ENCODE data around the gene PLPP3. TPM values are rescaled to one million over a fixed set of nuclear protein-coding genes. Genes with fewer than 3 reads are reported as not detected.

Gene PLPP3
- total RNA-seq, 1 donor from 2014 or later: 109 TPM

DNA sequence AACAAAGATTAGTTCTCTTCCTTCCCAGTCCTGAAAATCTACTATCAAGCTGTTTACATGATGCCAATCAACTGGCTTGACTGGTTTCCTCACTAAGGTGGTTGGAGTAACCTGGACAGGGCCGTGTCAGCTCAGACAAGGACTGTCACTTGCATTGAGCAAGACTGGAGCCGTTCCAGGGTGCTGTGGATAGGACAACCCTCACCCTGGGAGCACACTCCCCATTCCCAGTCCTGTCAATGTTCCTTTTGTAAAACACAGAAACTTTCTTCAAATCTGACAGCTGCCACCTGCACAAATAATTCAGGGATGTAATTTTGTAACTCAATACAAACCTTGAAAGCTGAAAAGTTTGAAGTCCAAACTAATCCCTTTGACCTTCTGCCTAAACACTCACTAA is 31.4 kb downstream of the PLPP3 start:
- DNase-seq (ENCODE audit: low spot score): peak; percentile 49

DNA sequence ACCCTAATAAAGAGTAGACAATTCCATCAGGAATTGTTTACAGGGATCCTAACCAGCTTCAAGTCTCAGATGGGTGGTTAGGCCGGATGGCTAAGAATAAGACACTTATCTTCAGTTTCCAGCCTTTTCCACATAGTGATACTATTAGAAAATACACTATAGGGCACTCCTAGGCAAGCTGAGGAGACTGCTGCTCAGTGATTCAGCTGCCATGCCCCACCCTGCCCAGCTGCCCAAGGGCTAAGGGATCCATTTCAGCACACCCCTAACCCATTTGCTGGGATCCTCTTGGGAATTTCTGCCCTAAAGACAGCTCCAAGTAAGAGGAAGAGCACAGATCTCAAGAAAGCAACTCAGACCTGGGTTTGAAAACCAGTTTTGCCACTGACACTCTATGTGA is 31.9 kb downstream of the PLPP3 start:
- no peak for DNase-seq (ENCODE audit: low spot score)

DNA sequence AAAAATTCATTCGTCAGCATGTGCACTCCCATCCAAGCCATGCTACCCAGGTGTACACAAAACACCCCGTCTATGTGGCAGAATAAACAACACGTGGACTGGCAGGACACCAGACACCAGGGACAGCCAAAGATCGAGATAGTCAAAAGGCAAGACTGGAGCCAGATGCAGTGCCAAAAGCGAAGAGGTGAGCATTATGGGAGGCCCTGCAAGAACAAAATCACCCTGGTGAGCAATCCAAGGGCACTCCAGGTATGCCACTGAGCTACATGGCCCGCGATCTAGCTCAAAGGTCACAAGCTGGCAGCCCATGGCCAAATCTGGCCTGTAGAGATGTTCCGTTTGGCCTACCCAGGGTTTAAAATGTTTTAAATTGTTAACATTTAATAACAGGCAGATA is 33.7 kb downstream of the PLPP3 start:
- DNase-seq (ENCODE audit: low spot score): no peak

DNA sequence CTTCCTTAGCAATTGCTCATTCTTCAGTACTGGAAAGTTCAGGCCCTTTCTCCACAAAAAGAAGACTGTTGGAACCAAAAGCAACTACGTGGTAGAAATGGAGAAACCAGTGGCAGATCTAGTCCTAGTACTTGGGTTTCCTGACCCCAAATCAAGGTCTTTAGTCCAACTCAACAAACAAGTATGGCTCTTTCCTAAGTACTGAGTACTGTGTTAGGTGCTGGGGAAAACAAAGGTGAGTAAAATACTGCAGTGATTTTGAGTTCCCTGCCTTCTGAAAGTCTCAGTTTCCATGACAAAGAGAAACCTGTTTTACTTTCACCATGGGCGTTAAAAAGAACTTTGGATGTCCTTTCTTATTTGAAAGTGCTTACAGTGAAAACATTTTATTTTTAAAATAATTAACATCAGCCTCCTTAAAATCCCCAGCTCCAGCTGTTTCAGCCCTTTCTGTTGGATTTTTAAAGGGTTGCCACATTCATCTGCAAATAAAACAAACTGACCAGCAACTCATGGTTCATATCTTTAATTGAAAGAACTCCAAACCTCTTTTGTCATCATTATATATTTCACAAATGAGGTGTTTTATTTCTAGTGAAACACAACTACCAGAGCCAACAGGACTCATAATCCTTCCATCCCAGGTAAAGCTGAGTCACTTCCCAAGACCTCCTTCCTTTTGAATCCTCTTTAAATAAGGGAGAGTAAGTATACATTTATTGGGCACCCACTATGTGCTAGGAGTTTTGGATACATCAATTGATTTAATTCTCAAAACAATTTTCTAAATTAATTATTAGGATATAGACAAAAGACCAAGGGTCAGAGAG is 35.4 kb downstream of the PLPP3 start:
- no peak for DNase-seq (ENCODE audit: low spot score)

DNA sequence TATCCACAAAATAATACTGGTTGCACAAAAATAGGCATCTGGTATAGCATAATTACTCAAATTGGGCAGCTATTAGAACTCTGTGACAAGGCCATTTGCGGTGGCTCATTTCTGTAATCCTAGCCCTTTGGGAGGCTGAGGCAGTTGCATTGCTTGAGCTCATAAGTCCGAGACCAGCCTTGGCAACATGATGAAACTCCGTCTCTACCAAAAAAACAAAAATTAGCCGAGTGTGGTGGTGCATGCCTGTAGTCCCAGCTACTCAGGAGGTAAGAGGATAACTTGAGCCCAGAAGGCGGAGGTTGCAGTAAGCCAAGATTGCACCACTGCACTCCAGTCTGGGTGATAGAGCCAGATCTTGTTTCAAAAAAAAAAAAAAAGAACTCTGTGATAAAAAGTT is 36.7 kb downstream of the PLPP3 start:
- no peak for DNase-seq (ENCODE audit: low spot score)

DNA sequence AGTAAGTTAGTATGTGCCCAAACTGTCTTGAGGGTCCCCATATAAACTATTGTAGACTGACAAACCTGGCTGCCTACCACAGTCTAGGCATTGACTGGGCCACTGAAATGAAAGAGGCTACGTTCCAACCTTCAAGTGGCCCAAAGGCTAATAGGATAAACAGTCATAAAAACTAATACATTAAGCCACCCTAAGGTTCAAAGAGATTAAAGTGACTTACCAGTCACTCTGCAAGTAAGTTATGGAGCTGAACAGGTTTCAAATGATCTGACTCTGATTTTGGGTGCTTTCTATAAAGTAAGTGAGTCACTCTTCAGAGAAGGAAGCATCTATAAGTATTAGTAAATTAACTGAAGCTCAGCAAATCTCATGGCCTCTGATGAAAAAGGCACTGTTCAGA is 38.0 kb downstream of the PLPP3 start:
- DNase-seq (ENCODE audit: low spot score): no peak

DNA sequence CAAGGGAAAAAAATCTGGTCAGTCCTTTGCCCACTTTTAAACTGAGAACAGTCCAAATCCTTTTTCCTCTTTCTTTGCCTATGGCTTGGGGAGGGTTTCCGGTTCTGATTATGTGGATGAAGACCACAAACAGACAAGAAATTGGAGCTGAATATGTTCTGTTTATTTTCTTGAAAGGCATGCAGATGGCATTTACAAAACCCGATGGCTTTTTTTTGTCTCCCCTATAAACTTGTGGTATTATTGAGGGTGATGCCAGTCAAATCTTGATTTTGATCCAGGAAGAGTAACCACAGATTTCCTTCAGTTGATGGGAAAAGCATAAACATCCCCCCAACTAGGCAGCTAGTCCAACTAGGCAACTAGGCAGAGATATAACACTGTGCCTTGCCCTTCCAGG is 38.9 kb downstream of the PLPP3 start:
- no peak for DNase-seq (ENCODE audit: low spot score)

DNA sequence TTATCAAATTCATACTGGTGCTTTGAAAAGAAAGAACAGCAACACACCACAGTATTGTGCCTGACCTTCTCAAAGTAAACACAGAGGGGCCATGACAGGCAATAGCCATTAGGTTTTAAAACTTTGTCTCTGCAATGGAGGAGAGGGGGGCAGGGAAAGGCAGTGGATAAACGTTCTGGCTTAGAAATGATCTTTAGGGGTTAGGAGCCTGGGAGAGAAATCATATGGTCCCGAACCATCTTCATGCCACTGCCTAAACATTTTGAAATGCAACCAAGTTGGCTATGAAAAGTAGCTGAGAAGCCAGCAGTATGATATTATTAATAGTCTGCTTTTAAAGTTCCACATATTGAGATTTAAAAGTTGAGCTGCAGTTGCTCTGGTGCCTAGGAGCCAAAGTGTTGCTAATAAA is 39.8 kb downstream of the PLPP3 start:
- DNase-seq (ENCODE audit: low spot score): no peak

DNA sequence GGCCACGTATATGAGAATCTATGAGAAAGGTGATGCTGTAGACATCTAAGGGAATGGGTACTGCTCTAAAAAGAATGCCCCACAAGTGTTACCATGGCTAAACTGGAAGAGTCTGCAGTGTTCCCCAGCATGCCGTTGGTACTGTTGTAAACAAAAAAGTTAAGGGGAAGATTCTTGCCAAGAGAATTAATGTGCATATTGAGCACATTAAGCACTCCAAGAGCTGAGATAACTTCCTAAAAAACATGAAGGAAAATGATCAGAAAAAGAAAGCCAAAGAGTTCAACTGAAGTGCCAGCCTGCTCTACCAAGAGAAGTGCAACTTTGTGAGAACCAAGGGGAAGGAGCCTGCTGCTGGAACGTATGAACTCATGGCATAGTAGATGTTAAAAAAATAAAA is 40.8 kb downstream of the PLPP3 start:
- DNase-seq (ENCODE audit: low spot score): no peak

DNA sequence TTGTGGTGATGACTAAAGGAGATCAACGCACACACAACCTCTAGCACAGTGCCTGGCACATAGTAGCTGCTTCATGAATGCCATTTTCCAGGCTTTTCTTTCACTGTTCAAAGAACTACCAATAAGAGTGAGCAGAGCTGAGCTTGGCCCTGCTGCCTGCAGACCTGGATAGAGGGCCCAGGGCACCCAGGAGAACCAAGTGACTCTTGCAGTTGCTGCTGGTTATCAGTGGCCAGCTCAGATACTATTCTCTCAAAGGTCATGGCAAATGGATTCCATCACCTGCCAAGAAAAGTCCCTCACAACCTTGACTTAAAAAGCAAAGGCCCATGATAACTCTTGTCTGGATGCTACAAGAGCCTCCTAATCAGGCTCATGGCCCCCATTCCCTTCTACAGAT is 41.7 kb downstream of the PLPP3 start:
- DNase-seq (ENCODE audit: low spot score): no peak

DNA sequence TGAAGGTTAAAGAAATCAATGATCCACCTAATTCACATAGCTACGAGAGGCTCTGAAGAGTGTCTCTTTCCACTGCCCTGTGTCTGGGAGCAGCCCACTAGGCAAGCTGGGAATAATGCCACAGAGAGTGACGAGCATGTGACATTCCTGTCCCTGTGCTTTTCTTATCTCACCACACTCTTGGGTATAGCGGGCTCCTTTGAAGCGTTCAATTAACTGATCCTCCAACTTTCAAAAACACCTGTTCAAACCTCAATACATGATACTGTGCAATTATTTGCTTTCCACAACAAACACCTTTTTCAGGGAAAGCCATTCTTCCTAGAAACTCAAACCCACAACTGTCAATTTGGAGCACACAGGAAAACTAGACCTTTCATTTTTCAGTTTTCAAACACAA is 43.4 kb downstream of the PLPP3 start:
- no peak for DNase-seq (ENCODE audit: low spot score)

DNA sequence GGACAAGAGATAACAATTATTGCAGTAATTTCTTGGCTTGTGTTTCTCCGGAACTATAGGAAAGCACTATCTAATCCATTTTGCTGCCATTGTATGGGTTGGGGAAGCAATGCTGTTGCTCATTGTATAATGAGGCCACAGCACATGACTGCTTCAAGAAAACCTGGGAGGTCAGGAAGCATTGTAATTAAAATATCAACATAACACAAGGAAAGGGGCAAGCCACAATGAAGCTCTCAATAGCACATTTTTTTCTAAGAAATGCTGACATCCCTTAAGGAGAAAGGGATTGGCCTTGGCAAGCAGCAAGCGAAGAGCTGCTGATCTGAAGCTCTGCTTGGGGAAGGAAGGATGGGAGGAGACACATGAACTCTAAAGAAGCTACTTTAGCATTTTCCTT is 44.0 kb downstream of the PLPP3 start:
- no peak for DNase-seq (ENCODE audit: low spot score)

DNA sequence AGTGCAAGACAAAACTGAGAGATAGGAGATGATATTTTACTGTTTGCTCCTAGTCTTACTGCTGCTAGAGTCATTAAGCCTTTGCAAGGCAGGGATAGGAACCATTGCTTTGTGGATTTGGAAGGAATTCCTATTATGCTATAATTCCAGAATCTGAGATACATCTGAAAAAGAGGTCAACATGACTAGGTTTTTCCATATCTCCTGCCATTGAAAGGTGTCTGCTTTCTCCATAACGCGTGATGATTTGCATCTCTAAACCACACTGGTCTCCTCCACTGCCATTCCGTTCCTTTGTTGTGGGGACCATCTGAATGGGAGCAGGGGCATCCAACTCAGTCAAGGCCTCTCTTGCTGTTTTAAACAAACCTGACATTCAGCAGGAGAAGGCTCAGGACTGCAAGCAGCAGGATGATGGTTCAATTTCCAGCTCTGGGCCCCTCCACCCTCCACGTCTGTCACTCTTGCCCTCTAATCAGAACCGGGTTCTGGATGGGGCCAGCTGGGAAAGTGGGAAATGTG is 45.2 kb downstream of the PLPP3 start:
- DNase-seq (ENCODE audit: low spot score): no peak

DNA sequence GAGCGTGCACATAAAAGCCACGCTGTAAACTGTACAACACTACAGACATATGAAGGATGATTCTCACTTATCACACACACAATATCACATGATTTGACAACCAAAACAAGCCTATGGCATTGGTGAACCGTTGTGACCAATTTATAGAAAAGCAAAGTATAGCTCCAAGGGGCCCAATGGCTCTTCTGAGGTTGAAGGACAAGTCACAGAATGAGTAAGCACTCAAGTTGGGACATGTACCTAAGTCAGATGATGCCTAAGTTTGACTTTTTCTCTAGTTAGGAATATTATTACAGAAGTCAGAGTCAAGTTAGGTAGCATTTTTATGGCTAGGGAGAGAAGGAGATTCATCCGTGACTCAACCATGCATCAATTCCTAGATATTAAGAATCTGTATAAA is 45.7 kb downstream of the PLPP3 start:
- DNase-seq (ENCODE audit: low spot score): no peak

DNA sequence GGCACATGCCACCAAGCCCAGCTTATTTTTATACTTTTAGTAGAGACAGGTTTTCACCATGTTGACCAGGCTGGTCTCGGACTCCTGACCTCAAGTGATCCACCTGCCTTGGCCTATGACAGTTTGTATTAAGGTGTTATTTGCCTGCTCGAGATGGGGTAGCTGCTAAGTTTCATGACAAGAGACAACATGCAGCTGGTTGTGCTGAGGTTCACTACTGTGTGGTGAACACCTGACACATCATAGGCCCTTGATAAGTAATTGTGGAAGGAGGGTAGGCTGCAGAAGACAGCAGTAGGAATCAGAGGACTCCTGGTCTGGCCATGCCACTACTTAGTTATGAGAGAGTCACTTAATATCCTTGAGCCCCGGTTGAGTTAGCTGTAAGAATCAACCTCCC is 46.2 kb downstream of the PLPP3 start:
- DNase-seq (ENCODE audit: low spot score): no peak

DNA sequence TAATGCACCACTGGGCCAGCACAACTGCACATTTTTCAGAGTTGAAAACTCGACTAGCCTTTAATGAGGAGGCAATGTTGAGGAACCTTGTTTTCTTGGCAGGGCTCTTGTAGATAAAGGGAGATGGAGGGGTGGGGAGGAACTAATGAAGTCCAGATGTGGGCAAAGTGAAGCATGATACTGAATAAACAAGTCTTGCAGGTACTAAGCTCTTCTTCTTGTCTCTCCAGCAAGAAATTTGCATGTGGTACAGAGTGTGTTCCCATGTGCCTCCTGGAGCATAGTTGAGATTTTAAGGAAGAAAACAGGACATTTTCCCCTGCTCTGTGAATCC is 47.0 kb downstream of the PLPP3 start:
- DNase-seq (ENCODE audit: low spot score): no peak

DNA sequence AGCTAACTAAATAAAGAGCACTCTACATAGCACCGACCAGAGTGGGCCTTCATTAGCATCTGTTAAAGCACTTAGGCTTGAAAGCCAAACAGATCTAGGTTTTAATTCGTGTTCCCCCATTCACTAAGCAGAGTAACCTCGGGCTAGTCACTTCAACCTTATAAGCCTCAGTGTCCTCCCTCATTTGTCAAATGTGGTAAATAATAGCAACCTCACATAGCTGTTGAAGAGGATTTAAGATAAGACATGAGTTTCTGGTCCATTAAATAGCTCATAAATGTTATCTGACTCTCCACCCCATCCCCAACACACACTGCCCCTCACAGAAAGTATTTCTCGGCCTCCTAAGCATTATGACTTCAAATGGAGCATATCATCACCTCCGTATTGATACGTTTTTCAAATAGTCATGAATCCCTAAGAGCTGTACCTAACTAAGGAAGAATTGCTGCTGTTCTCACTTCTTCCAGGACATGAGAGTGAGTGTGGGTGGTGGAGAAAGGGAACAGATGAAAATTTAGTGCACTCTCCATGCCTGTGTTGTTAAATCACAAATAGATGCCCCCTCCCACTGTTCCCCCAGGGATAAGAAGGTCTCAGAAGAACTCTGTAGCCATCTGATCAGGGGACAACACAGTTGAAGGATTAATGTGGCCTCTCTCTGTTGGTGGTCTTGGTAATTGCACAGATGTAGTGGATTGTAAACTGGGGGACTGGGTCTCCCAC is 47.6 kb downstream of the PLPP3 start:
- DNase-seq (ENCODE audit: low spot score): no peak

DNA sequence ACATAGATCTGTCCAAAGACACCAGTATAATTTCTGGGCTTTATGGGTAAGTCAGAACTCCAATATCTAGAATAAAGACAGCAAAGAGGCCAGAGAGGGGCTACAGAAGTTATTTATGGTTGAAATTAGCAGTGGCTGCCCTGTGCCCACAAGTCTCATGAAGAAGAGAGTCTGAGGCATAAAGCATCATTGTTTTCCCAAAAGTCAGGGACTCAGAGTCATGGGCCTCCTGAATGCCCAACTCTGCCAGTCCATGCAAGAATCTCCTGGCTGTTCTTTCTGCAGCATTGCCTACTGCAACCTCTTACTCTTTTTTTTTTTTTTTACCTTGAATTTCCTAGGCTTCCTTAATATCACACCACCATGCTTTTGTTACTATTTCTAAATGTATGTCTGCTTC is 49.6 kb downstream of the PLPP3 start:
- no peak for DNase-seq (ENCODE audit: low spot score)

DNA sequence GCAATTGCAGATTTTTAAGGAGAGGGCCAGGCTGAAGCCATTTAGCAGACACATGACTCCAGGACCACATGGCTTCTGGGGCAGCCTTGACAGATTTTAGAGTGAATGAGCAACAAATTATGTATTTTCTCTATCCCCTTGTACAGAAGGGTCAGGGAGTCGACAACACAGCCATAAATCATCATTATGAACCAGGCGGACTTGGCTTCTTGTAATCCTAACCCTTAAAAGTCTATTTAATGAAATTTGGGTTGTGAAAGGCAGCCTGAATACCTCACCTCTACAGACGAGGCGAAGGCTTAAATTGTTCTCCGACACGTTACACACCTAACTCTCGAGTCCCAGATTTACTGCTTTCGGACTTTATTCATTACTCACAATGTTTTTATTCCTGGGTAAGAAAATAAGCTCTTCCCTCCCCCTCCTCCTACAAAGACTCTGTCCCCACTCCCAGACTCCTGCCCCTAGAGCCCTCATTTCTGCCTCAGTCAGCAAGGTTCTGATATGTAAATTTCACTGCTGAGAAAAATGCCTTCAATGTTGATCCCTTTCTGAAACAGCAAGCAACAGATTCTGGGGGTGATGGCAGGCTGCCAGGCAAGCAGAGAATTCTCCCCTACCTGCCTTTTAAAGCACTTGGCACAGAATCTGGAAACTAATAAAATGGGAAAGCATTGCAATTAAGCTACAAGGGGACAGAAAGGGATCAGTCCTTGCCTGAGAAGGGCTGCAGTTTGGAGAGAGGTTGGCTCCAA is 51.6 kb downstream of the PLPP3 start:
- no peak for DNase-seq (ENCODE audit: low spot score)

DNA sequence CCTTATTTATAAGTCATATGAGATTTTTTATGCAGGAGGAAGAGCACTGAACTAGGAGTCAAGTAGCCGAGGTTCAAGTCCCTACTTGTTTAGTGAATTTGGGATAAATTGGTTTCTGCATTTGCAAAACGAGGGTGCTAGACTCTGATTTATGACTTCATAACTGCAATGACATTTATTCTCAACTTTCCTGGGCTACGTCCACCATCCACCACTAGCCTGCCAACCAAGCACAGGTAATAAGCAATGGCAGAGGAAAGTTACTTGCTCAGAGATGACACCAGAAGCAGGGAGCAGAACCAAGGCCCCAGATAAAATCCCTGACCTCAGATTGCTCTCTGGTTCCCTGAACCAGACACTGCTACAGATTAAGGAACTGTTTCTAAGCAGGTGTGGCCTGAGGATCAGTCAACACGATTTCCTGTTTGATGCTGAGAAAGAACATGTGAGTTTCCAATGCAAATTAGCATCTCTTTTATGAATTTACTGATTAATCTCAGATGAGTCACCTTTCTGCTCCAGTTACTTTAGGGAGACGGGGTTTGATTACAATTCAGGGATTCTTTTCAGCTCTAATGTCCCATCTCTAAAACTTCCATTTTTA is 52.7 kb downstream of the PLPP3 start:
- no peak for DNase-seq (ENCODE audit: low spot score)

DNA sequence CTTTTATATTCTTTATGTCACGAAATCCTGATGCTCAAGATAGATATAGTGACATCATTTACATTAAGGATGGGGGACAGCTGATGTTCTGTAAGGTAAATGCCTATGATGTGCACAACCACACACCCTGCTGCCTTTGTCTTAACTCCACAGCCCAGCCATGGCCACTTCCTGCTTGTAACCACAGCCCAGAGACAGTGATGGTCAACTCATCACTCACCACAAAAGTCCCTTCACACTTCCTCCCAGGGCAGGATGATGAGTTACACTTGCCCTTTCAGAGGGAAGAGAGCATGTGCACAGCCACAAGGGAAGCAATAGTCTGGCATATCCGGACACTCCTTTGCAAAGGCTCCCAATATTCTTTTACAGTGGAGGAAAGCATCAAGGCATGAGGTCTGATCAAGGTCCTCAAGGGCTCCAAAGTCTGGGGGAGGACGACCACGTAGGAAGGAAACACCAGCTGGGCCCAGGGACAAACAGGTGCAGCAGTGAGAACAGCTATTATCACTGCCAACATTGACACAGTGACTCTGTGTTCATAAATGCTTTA is 53.8 kb downstream of the PLPP3 start:
- DNase-seq (ENCODE audit: low spot score): no peak

DNA sequence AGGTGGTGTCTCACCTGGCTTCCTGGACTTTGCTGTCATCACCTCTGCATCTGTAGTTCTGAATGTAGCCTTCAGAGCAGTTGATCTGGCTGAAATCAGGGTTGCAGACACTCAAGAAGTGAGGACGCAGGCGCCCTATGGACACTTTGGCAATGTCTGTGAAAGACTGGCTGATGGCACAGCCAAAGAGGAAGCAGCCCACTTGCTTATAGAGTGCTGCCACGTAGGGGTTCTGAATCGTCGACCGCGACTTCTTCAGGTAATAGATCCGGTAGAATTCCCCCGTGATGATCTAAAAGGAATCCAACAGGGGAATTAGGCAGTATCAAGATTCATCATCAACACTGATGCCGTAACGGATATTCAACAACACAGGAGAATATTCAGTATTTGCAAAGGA is 55.1 kb downstream of the PLPP3 start:
- DNase-seq (ENCODE audit: low spot score): no peak
